NOMO-1 (cell line): Measurements from ENCODE around the gene MC1R.
"Not testable (repeated sequence)": the region's sequence is repeated elsewhere in the genome, so short reads cannot be mapped to it uniquely, and the experiment has no call there.

Experiments used
- DNase-seq, 2 experiments: peaks; one replicate each; lab custom pipeline; 2025; ENCODE audit not compliant: unreplicated experiment in 2 of 2; lab: John Stamatoyannopoulos, UW

The MC1R gene

DNA sequence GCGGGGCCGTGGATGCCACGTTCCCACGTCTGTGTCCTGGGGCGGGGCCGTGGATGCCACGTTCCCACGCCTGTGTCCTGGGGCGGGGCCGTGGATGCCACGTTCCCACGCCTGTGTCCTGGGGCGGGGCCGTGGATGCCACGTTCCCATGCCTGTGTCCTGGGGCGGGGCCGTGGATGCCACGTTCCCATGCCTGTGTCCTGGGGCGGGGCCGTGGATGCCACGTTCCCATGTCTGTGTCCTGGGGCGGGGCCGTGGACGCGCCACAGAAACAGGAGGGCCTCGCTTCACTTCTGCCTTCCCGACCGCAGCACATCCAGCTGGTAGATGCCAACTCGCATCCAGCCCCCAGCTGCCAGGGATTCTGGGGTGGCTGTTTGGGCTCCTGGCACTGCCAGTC lies 15.4 kb downstream of the MC1R start:
- DNase-seq: not testable (repeated sequence)

DNA sequence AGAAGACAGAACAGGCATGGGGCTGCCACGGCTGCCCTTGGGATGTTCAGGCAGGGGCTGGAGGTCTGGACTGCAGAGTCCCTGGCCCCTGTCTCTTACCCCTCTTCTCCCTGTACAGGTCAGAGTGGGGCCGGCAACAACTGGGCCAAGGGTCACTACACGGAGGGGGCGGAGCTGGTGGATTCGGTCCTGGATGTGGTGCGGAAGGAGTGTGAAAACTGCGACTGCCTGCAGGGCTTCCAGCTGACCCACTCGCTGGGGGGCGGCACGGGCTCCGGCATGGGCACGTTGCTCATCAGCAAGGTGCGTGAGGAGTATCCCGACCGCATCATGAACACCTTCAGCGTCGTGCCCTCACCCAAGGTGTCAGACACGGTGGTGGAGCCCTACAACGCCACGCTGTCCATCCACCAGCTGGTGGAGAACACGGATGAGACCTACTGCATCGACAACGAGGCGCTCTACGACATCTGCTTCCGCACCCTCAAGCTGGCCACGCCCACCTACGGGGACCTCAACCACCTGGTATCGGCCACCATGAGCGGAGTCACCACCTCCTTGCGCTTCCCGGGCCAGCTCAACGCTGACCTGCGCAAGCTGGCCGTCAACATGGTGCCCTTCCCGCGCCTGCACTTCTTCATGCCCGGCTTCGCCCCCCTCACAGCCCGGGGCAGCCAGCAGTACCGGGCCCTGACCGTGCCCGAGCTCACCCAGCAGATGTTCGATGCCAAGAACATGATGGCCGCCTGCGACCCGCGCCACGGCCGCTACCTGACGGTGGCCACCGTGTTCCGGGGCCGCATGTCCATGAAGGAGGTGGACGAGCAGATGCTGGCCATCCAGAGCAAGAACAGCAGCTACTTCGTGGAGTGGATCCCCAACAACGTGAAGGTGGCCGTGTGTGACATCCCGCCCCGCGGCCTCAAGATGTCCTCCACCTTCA lies 16.2 kb downstream of the MC1R start:
- DNase-seq: no peak

GRCh38 chr16:89935620-89936019 lies 17.0 kb downstream of the MC1R start:
- DNase-seq: not testable (repeated sequence)

DNA sequence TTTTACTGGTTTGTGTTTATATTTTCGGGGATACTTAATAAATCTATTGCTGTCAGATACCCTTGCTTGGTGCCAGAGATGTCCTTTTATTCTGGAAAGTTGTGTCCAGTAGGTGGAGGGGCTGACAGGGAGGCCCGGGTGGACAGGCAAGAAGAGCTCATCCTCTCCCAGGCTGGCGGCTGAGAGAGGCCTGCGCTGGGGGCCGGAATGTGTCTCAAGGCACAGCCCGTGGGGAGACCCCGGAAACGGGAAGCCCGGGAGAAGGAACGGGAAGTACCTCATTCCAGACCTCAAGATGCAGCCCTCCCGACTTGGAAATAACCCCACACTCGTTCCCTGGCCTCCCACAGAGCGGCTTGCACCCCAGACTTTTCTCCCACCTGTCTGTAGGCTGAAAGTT lies 17.4 kb downstream of the MC1R start:
- DNase-seq: no peak

DNA sequence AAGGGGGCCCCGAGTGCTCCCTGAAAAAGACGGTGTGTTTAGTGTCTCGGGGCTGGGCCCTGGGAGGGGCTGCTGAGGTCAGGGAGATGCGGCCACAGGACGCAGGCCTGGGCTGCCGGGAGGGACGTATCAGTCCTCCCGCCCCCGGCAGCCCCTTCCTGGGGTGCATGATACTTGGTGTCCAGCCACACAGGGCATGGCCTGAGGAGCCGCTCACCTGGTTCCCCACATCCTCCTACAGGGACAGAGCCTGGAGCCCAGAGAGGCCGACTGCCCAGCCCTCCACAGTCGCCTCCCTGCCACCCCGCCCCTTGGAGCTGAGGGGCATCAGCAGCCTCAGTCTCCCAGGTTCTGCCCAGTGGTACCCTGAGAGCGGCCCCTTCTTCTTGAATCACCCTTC lies 17.8 kb downstream of the MC1R start:
- DNase-seq: no peak

GRCh38 chr16:89936981-89937380 lies 18.3 kb downstream of the MC1R start:
- no peak for DNase-seq

- no peak for DNase-seq
Measured at GRCh38 chr16:89938175-89938885, 19.7 kb downstream of the MC1R start.

GRCh38 chr16:89944773-89945172 lies 26.1 kb downstream of the MC1R start:
- peak; percentile 26 to 57 for DNase-seq

DNA sequence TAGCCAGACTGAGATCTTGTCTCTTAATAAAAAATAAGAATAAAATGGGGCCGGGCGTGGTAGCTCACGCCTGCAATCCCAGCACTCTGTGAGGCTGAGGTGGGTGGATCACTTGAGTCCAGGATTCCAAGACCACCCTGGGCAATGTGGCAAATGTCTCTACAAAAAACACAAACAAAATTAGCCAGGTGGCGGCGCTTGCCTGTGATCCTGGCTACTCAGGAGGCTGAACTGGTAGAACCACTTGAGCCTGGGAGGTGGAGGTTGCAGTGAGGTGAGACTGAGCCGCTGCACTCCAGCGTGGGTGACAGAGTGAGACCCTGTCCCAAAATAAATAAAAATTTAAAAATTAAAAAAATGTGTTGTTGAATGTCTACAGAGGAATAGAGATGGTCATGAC lies 27.0 kb downstream of the MC1R start:
- DNase-seq: no peak

DNA sequence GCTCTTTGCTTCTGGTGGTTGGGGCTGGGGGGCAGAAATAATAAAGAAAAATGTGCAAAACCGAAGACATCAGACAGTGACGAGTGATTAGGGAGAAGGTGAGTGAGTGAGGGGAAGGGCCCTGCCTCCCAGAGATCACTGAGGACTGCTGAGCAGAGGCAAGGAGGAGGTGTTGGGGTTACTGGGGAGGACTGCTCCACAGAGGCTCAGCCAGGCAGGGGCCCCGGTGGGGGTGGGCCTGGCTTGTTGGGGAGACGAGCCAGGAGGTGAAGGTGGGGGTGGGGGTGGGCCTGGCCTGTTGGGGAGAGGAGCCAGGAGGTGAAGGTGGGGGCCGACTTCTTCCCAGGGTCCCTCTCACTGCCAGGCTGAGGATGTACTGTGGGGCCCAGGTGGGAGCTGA lies 27.9 kb downstream of the MC1R start:
- no peak for DNase-seq

DNA sequence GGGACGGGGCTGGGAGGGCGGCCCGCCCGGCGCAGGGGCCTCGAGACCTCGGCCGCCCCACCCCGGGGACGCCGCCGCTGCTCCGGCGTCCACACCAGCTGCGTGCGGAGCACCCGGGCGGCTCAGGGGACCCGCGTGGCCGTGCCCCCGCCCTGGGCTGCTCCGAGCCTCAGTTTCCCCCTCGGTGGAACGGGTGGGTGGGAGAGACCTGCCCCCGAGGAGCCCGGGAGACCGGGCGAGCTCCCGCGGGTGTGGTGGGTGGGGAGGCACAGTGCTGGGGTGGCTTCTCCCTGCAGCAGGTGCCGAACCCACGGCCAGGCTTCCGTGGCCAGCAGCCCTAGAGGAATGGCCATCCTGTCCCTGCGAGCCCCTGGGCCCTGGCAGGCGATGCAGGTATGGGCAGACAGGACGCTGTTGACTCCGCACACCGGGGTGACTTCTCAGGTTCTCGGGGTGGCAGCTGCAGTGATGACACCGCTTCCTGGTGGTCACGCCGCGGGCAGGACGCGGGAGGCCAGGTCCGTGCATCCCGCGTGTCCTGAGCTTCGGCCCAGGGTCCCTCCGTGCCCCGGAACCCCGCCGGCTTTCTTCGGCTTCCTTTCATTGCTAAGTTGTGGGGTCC lies 30.6 kb downstream of the MC1R start:
- DNase-seq: no peak

- DNase-seq: no peak
Measured at GRCh38 chr16:89949756-89950155, 31.1 kb downstream of the MC1R start.

GRCh38 chr16:89951509-89951908 lies 32.8 kb downstream of the MC1R start:
- DNase-seq: no peak

DNA sequence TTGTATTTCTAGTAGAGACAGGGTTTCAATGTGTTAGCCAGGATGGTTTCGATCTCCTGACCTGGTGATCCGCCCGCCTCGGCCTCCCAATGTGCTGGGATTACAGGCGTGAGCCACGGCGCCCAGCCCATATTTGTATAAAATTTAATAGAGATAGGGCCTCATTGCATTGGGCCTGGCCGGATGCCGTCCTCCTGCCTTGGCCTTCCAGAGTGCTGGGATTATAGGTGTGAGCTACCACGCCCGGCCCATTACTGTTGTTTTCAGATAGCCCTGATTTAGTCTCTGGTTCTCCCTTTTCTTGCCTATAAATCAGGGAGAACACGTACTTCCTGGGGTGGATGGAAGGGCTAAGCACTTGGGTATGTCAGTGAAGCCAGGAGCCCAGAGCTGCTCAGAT lies 33.4 kb downstream of the MC1R start:
- DNase-seq: no peak

- DNase-seq: no peak
Measured at GRCh38 chr16:89952551-89952950, 33.9 kb downstream of the MC1R start.

- peak; percentile 12 to 47 for DNase-seq
Measured at GRCh38 chr16:89953671-89954406, 35.2 kb downstream of the MC1R start.

GRCh38 chr16:89954462-89954861 lies 35.8 kb downstream of the MC1R start:
- DNase-seq: no peak

DNA sequence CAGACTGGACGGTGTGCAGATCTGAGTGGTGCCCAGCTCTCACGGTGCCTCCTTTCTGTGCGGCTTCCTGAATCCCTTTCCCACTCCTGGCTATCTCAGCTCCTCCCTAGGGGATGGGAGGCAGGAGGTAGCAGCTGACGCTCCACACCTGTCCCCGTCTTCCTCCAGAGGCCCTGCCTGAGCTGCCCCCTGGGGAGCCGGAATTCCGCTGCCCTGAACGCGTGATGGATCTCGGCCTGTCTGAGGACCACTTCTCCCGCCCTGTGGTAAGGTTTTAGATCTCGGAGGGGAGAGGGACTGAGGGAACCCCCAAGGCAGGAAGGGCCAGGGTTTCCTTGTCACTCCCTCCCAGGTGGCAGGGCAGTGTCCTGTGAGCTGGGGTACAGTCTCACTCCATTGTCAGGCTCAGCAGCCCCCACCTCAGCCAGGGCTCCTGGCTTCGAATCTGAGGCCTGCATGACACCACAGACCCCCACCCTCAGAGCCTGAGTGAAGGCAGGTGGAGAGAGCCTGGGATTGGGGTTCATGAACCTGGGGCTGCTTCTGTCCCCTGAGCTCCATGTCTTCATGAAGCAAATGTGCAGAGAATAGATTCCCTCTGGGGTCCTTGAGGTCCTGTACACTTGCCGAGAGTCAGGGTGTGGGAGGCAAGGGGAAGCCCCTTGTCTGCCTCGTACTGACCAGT lies 36.5 kb downstream of the MC1R start:
- no peak for DNase-seq

GRCh38 chr16:89956505-89957215 lies 38.0 kb downstream of the MC1R start:
- DNase-seq: peak; percentile 42 to 48
